Type B pancreatic cell (in vitro differentiated cells): ENCODE data around the gene PLA2G4E. TPM values are rescaled to one million over a fixed set of nuclear protein-coding genes. Genes with fewer than 3 reads are reported as not detected.

Source experiments
- DNase-seq: peaks from one replicate; pipeline ENCODE4 v3.0.0; 2021; ENCODE audit warnings: mixed read lengths; ENCODE audit not compliant: unreplicated experiment; ENCODE audit errors: extremely low spot score
- H3K27ac Mint-ChIP-seq: 2 replicates; pipeline ENCODE4 v1.8.0; 2021; ENCODE audit warnings: mild to moderate bottlenecking, mixed read lengths
- H3K27me3 Mint-ChIP-seq: 2 replicates; pipeline ENCODE4 v1.8.0; 2021; ENCODE audit warnings: mixed read lengths
- H3K36me3 Mint-ChIP-seq: 2 replicates; pipeline ENCODE4 v1.8.0; 2021; ENCODE audit warnings: mixed read lengths
- H3K4me1 Mint-ChIP-seq: one replicate; pipeline ENCODE4 v1.8.0; 2021; ENCODE audit warnings: mixed read lengths; ENCODE audit not compliant: unreplicated experiment
- H3K4me3 Mint-ChIP-seq: 2 replicates; pipeline ENCODE4 v1.8.0; 2021; ENCODE audit warnings: mild to moderate bottlenecking, mixed read lengths
- H3K9me3 Mint-ChIP-seq: 2 replicates; pipeline ENCODE4 v1.8.0; 2021; ENCODE audit warnings: mixed read lengths
- CTCF ChIP-seq: fragments of 200-600 bp; sonication (generic); conservative IDR thresholded peaks from 2 replicates; pipeline ENCODE4 v1.5.0; 2021; ENCODE audit warnings: antibody characterized with exemption, mild to moderate bottlenecking
- total RNA-seq: library from RNA; stranded (reverse); gene quantifications from 2 replicates; pipeline ENCODE4 v1.2.1, GENCODE V29; 2021; ENCODE audit warnings: low replicate concordance

Gene PLA2G4E
- total RNA-seq, 1 donor from 2014 or later = not detected

- H3K4me1 Mint-ChIP-seq = peaks cover 28% of the 10 kb centered on the region
- peaks cover 8% of the 10 kb centered on the region for H3K36me3 Mint-ChIP-seq
- DNase-seq = no peak
- no peaks in the 10 kb centered on the region for H3K27me3 Mint-ChIP-seq
- no peaks in the 10 kb centered on the region for H3K9me3 Mint-ChIP-seq
- no peak overlapping the region for H3K27ac Mint-ChIP-seq
- TF ChIP-seq CTCF = no peak
- no peak overlapping the region for H3K4me3 Mint-ChIP-seq
Observed at GRCh38 chr15:41952013-41952563, 68.8 kb downstream of the PLA2G4E start.

- no peak for TF ChIP-seq CTCF
- peaks cover 8% of the 10 kb centered on the region for H3K36me3 Mint-ChIP-seq
- no peak overlapping the region for H3K4me3 Mint-ChIP-seq
- H3K27me3 Mint-ChIP-seq = no peaks in the 10 kb centered on the region
- no peak for DNase-seq
- no peaks in the 10 kb centered on the region for H3K9me3 Mint-ChIP-seq
- no peak overlapping the region for H3K27ac Mint-ChIP-seq
- H3K4me1 Mint-ChIP-seq = peaks cover 24% of the 10 kb centered on the region
Observed at GRCh38 chr15:41951571-41951970, 69.3 kb downstream of the PLA2G4E start.

- Mint-ChIP-seq H3K4me3 (peak overlapping the region; percentile 17), H3K9me3 (no peaks in the 10 kb centered on the region), H3K36me3 (peaks cover 8% of the 10 kb centered on the region), H3K4me1 (peaks cover 17% of the 10 kb centered on the region), H3K27me3 (no peaks in the 10 kb centered on the region), H3K27ac (peak overlapping the region; percentile 84)
- TF ChIP-seq CTCF = no peak
- DNase-seq = no peak
Observed at GRCh38 chr15:41950489-41950888, 70.4 kb downstream of the PLA2G4E start.

GRCh38 chr15:41950127-41950483 is 70.7 kb downstream of the PLA2G4E start:
- Mint-ChIP-seq H3K4me1 (peaks cover 15% of the 10 kb centered on the region), H3K27me3 (no peaks in the 10 kb centered on the region), H3K4me3 (no peak overlapping the region), H3K9me3 (no peaks in the 10 kb centered on the region), H3K27ac (peak overlapping the region; percentile 84), H3K36me3 (peaks cover 8% of the 10 kb centered on the region)
- DNase-seq = no peak
- no peak for TF ChIP-seq CTCF

- DNase-seq = no peak
- no peak overlapping the region for H3K4me3 Mint-ChIP-seq
- TF ChIP-seq CTCF = no peak
- peaks cover 8% of the 10 kb centered on the region for H3K36me3 Mint-ChIP-seq
- peak overlapping the region; percentile 84 for H3K27ac Mint-ChIP-seq
- H3K9me3 Mint-ChIP-seq = no peaks in the 10 kb centered on the region
- no peaks in the 10 kb centered on the region for H3K27me3 Mint-ChIP-seq
- H3K4me1 Mint-ChIP-seq = peaks cover 17% of the 10 kb centered on the region
Observed at GRCh38 chr15:41949401-41950126, 71.3 kb downstream of the PLA2G4E start.
